BE2C (cell line): ENCODE results near the gene SFMBT2.
A peak's percentile ranks its signal among the peaks of the same experiment; 100 is the strongest.

Experiments
- DNase-seq: peaks from one replicate; pipeline ENCODE4 v3.0.0-alpha.2; 2020
- H3K27me3 ChIP-seq: fragments of 250-450 bp; sonication (Bioruptor Pico); 2 replicates; pipeline ENCODE4 v1.5.1; 2020; ENCODE audit warnings: mild to moderate bottlenecking
- H3K36me3 ChIP-seq: fragments of 250-450 bp; sonication (Bioruptor Pico); 2 replicates; pipeline ENCODE4 v1.5.1; 2020; ENCODE audit warnings: mild to moderate bottlenecking
- H3K4me1 ChIP-seq: fragments of 250-450 bp; sonication (Bioruptor Pico); 2 replicates; pipeline ENCODE4 v1.5.1; 2020
- H3K4me3 ChIP-seq: 2 replicates; pipeline ENCODE4 v1.5.1; 2011; ENCODE audit warnings: low read depth, low read length
- H3K9me3 ChIP-seq: fragments of 250-450 bp; sonication (Bioruptor Pico); 2 replicates; pipeline ENCODE4 v1.5.1; 2020
- TF ChIP-seq, protein P1 (sequence below): IDR thresholded peaks from 2 replicates; pipeline ENCODE4 v1.5.1; 2012; ENCODE audit warnings: mild to moderate bottlenecking, low read depth, low read length

SFMBT2 gene

DNA sequence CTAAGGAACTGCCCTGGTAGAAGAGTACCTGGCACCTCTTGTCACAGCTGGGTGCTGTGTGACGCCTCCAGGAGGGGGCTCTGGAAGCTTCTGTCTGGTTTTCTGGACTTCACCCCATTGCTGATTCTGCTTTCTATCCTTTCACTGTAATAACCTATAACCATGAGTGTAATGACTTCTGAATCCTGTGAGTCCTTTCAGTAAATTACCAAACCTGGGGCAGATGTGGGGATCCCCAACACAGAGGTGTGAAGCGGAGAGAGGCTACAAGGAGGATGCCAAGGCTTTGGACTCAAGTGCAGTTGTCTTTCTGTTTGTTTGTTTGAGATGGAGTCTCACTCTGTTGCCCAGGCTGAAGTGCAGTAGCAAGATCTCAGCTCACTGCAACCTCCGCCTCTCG lies 143.7 kb downstream of the SFMBT2 start:
- DNase-seq: no peak
- no peaks in the 10 kb centered on the region for H3K36me3 ChIP-seq
- no peaks in the 10 kb centered on the region for H3K9me3 ChIP-seq
- H3K4me1 ChIP-seq: peaks cover 18% of the 10 kb centered on the region
- no peak overlapping the region for H3K4me3 ChIP-seq
- no peaks in the 10 kb centered on the region for H3K27me3 ChIP-seq
- TF ChIP-seq, protein P1, sequence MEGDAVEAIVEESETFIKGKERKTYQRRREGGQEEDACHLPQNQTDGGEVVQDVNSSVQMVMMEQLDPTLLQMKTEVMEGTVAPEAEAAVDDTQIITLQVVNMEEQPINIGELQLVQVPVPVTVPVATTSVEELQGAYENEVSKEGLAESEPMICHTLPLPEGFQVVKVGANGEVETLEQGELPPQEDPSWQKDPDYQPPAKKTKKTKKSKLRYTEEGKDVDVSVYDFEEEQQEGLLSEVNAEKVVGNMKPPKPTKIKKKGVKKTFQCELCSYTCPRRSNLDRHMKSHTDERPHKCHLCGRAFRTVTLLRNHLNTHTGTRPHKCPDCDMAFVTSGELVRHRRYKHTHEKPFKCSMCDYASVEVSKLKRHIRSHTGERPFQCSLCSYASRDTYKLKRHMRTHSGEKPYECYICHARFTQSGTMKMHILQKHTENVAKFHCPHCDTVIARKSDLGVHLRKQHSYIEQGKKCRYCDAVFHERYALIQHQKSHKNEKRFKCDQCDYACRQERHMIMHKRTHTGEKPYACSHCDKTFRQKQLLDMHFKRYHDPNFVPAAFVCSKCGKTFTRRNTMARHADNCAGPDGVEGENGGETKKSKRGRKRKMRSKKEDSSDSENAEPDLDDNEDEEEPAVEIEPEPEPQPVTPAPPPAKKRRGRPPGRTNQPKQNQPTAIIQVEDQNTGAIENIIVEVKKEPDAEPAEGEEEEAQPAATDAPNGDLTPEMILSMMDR: no peak

DNA sequence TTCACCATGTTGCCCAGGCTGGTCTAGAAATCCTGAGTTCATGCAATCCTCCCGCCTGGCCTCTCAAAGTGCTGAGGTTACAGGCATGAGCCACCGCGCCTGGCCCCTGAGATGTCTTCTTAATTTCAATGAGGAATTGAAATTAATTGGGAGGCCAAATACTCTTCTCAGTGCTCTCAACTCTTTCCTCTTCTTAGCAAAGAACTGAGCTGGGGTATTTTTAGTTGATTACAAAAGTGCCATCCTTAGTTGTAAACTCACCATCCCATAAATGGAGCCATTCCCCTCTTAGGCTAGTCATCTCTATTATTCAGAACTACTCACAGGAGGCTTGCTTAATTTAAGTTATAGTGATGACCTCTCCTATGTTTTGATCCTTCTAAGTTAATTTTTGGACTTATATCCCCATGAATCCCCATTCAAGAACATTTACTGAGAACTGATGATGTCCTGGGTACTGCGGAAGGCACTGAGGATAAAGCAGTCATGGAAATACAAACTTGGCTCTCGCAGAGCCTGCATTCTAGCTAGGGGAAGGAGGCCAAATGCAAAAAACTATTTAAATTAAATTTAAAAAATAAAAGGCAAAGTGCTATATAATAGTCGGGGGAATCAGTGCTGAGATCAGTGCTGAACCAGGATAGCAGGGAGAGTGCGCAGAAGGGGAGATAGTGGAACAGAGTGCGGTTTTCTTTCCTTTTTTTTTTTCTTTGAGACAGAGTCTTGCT lies 145.3 kb downstream of the SFMBT2 start:
- Histone ChIP-seq H3K4me3 (no peak overlapping the region), H3K36me3 (no peaks in the 10 kb centered on the region), H3K27me3 (no peaks in the 10 kb centered on the region), H3K9me3 (no peaks in the 10 kb centered on the region), H3K4me1 (peaks cover 33% of the 10 kb centered on the region)
- TF ChIP-seq, protein P1: no peak
- DNase-seq: no peak

DNA sequence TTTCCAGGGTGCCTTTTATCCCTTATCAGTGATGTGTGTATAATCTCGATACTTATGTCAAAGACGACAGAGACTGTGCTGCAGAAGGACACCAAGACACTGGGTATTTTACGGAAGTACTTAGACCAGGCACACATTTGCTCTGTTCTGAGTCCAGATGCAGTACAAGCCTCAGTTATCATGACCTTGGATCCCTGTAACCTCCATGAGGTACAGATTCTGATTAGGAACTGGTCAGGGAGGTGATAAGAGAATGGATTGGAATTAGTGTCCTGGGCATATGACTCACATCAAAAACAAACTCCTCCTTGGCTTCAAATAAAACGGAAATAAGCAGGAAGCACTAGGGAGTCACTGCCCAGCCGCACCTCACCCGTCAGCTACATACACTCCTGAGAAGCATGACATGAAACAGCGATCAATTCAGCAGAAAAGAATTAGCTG lies 146.5 kb downstream of the SFMBT2 start:
- peak; percentile 64 for DNase-seq
- Histone ChIP-seq H3K4me3 (no peak overlapping the region; the same call in 1 of the 2 replicates), H3K36me3 (no peaks in the 10 kb centered on the region), H3K9me3 (no peaks in the 10 kb centered on the region), H3K4me1 (peaks cover 45% of the 10 kb centered on the region), H3K27me3 (no peaks in the 10 kb centered on the region)
- TF ChIP-seq, protein P1: no peak

DNA sequence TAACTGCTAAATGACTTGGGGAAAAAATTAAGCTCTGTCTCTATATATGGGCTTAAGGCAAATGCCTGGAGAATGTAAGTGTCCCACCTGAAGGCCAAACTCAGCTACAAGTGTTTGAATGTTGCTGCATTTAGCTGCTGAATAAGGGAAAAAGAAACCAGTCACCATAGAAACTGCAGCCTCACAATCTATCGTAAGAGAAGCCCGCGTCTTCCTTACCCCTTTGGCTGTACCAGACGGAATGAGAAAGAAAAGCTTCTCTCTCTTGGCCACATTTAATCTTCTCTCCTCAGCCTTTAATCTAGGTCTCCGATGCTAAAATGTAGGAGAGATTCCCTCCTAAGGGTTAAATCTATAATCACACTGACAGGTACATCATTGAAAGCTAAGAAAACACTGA lies 147.2 kb downstream of the SFMBT2 start:
- TF ChIP-seq, protein P1: no peak
- no peak for DNase-seq
- Histone ChIP-seq H3K4me3 (no peak overlapping the region; the same call in 1 of the 2 replicates), H3K27me3 (no peaks in the 10 kb centered on the region), H3K36me3 (no peaks in the 10 kb centered on the region), H3K4me1 (peaks cover 48% of the 10 kb centered on the region), H3K9me3 (no peaks in the 10 kb centered on the region)

DNA sequence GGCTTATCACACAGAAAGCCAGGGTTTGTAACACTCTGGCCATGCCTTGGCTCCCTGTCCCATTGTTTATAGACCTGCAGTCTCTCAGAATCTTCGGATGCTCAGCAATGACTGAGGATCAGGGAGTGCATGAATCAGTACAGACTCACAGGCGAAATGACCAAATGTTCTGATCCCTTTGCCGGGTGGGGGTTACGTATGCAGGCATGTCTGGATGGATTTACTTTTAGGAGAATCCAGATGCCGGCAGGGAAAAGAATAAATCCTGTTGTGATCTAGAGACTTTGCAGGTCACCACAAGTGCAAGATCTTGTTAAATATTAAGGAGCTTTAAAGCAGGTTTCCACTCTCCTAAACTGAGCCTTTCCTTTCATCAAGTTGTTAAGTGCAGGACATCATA lies 149.5 kb downstream of the SFMBT2 start:
- TF ChIP-seq, protein P1: no peak
- Histone ChIP-seq H3K36me3 (no peaks in the 10 kb centered on the region), H3K4me1 (peaks cover 47% of the 10 kb centered on the region), H3K27me3 (no peaks in the 10 kb centered on the region), H3K4me3 (no peak overlapping the region), H3K9me3 (no peaks in the 10 kb centered on the region)
- DNase-seq: no peak

DNA sequence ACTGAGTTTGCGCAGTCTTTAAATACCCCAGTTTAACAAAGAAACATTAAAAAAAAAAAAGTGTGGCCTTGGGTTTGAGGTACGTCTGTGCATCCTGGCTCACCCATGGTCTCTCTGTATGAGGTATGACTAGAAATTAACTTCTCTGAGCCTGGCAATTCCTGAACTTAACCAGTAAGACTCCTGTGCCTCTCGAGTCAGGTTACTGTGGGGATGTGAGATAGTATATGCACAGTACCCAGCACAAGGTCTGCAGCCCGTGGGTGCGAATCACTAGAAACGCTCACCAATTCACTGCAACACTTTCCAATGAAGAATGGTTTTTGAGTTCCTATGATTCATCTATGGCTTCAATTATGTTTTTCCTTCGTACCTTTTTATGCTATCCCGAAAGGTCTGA lies 149.9 kb downstream of the SFMBT2 start:
- no peaks in the 10 kb centered on the region for H3K9me3 ChIP-seq
- TF ChIP-seq, protein P1: no peak
- H3K27me3 ChIP-seq: no peaks in the 10 kb centered on the region
- no peak for DNase-seq
- no peak overlapping the region for H3K4me3 ChIP-seq
- peaks cover 49% of the 10 kb centered on the region for H3K4me1 ChIP-seq
- H3K36me3 ChIP-seq: no peaks in the 10 kb centered on the region
